Body of pancreas (tissue), 4 donors: ENCODE results near the gene DHX30. TPM values are rescaled to one million over a fixed set of nuclear protein-coding genes. Genes with fewer than 3 reads are reported as not detected.

Experiments
- ATAC-seq: fragments of 150-250 bp; one replicate; pipeline ENCODE4 v1.9.1; 2016
- DNase-seq, 4 donors: peaks; one replicate each; pipeline ENCODE4 v3.0.0-alpha.2; 2019
- H3K27ac ChIP-seq, 4 donors: fragments of 200-600 bp; sonication (generic); 1 replicate in 3 of 4; 2 replicates in 1 of 4; pipeline versions ENCODE4 v1.5.1 to v1.6.1; 2016 to 2019; ENCODE audit warnings: mild to moderate bottlenecking in 1 of 4, mixed read lengths in 1 of 4, moderate library complexity in 1 of 4
- H3K27me3 ChIP-seq, 2 donors: fragments of 200-600 bp; sonication (generic); one replicate each; pipeline ENCODE4 v1.6.0; 2016; ENCODE audit warnings: mild to moderate bottlenecking in 1 of 2
- H3K36me3 ChIP-seq, 2 donors: fragments of 200-600 bp; sonication (generic); replicated peaks in 1 of 2; 2 replicates each; pipeline ENCODE4 v1.5.1; 2016; ENCODE audit warnings: low read depth in 2 of 2; ENCODE audit not compliant: insufficient read depth in 1 of 2
- H3K4me1 ChIP-seq: fragments of 200-600 bp; sonication (generic); one replicate; pipeline ENCODE4 v1.6.0; 2016
- H3K4me3 ChIP-seq, 2 donors: fragments of 200-600 bp; sonication (generic); 1 replicate in 1 of 2; 2 replicates in 1 of 2; pipeline ENCODE4 v1.5.1; 2016 to 2019
- H3K9me3 ChIP-seq, 3 donors: fragments of 200-600 bp; sonication (generic); 1 replicate in 2 of 3; 2 replicates in 1 of 3; pipeline ENCODE4 v1.5.1; 2016
- CTCF ChIP-seq, 7 experiments: fragments of 450-650 bp in 4 of 7; fragments of 200-600 bp in 3 of 7; sonication (generic) in 3 of 7; IDR thresholded peaks; one replicate each; pipeline ENCODE4 v1.5.1; 2016 to 2019; ENCODE audit warnings: antibody characterized with exemption in 7 of 7
- POLR2A ChIP-seq, 3 donors: fragments of 450-650 bp; IDR thresholded peaks; one replicate each; pipeline ENCODE4 v1.6.1; 2016; ENCODE audit warnings: antibody characterized with exemption in 3 of 3, mild to moderate bottlenecking in 2 of 3
- WGBS, 2 donors: methylation state at CpG; one replicate each; pipeline ENCODE4 v1.1.5; 2017; 5-methylcytosine and 5-hydroxymethylcytosine counted together
- intact Hi-C: fragments of 100-400 bp; cut with DNase I; formaldehyde crosslinking; loops from one replicate; pipeline ENCODE4 v1.15.1; 2023
- total RNA-seq, 2 donors: library from RNA; depleted of rRNA; stranded (reverse); fragments of >200 nt; gene quantifications; one replicate each; pipeline ENCODE4 v1.1.0, GENCODE V29; 2016

DHX30 gene
- total RNA-seq, 2 donors from 2014 or later = 28.3 to 50.4 TPM

GRCh38 chr3:47848599-47849117 is 45.7 kb downstream of the DHX30 start:
- TF ChIP-seq POLR2A (IDR thresholded peaks at IDR 0.05) = peak in 1 of 3 donors; percentile 4
- TF ChIP-seq CTCF (IDR thresholded peaks at IDR 0.05) = no peak
- H3K36me3 ChIP-seq = peaks cover 15 to 41% of the 10 kb centered on the region in 2 donors
- H3K27ac ChIP-seq = no peak overlapping the region
- no peak overlapping the region for H3K4me3 ChIP-seq
- ATAC-seq = no peak
- no peak for DNase-seq
- H3K9me3 ChIP-seq = no peaks in the 10 kb centered on the region
- 86 to 87% methylated on average over 19 to 23 of the region's 23 CpGs for WGBS, 2 donors
- intact Hi-C loops = loop anchor here (10.0 kb wide), 2 partner anchors 146 to 296 kb away; no protein-coding TSS in a partner anchor
- no peaks in the 10 kb centered on the region for H3K4me1 ChIP-seq
- no peaks in the 10 kb centered on the region for H3K27me3 ChIP-seq

GRCh38 chr3:47849186-47849698 is 46.3 kb downstream of the DHX30 start:
- ATAC-seq = no peak
- Histone ChIP-seq H3K27me3 (no peaks in the 10 kb centered on the region), H3K4me1 (no peaks in the 10 kb centered on the region), H3K27ac (no peak overlapping the region), H3K9me3 (no peaks in the 10 kb centered on the region), H3K36me3 (peaks cover 15 to 44% of the 10 kb centered on the region in 2 donors), H3K4me3 (no peak overlapping the region)
- no peak for DNase-seq
- 75 to 77% methylated on average over 4 to 14 of the region's 14 CpGs for WGBS, 2 donors
- intact Hi-C loops = loop anchor here (10.0 kb wide), 2 partner anchors 146 to 296 kb away; no protein-coding TSS in a partner anchor
- TF ChIP-seq CTCF (IDR thresholded peaks at IDR 0.05) = no peak
- no peak for TF ChIP-seq POLR2A (IDR thresholded peaks at IDR 0.05)

- Histone ChIP-seq H3K4me1 (no peaks in the 10 kb centered on the region), H3K4me3 (no peak overlapping the region), H3K27me3 (no peaks in the 10 kb centered on the region), H3K9me3 (no peaks in the 10 kb centered on the region), H3K27ac (no peak overlapping the region), H3K36me3 (peaks cover 15 to 49% of the 10 kb centered on the region in 2 donors)
- ATAC-seq (no peak), DNase-seq (peak in 1 of 4 donors; percentile 36)
- WGBS, 2 donors = 86 to 87% methylated on average over 22 to 35 of the region's 35 CpGs
- TF ChIP-seq CTCF (IDR thresholded peaks at IDR 0.05) (peak in 6 of 7 experiments; percentile 12 to 45 (median 24)), POLR2A (IDR thresholded peaks at IDR 0.05) (no peak)
- intact Hi-C loops = loop anchor here (10.0 kb wide), 2 partner anchors 145 to 295 kb away; no protein-coding TSS in a partner anchor
Measured at GRCh38 chr3:47849699-47850563, 47.0 kb downstream of the DHX30 start.

GRCh38 chr3:47850564-47851410 is 47.8 kb downstream of the DHX30 start:
- WGBS, 2 donors = 75 to 82% methylated on average over 11 to 14 of the region's 14 CpGs
- Histone ChIP-seq H3K36me3 (peaks cover 15 to 54% of the 10 kb centered on the region in 2 donors), H3K27ac (no peak overlapping the region), H3K9me3 (no peaks in the 10 kb centered on the region), H3K4me3 (no peak overlapping the region), H3K27me3 (no peaks in the 10 kb centered on the region), H3K4me1 (no peaks in the 10 kb centered on the region)
- ATAC-seq (no peak), DNase-seq (no peak)
- TF ChIP-seq POLR2A (IDR thresholded peaks at IDR 0.05) = no peak
- no peak for TF ChIP-seq CTCF (IDR thresholded peaks at IDR 0.05)
- intact Hi-C loops = no loop called here
